Kidney epithelial cell (primary cell): ENCODE results near the gene ELOB. TPM values are rescaled to one million over a fixed set of nuclear protein-coding genes. Genes with fewer than 3 reads are reported as not detected.
"Not testable (repeated sequence)": the region's sequence is repeated elsewhere in the genome, so short reads cannot be mapped to it uniquely, and the experiment has no call there.

Experiments
- DNase-seq: peaks from one replicate; pipeline ENCODE4 v3.0.0-alpha.2; 2010; ENCODE audit warnings: low read depth
- H3K27me3 ChIP-seq: 2 replicates; pipeline ENCODE4 v1.6.0; 2011; ENCODE audit warnings: low read length; ENCODE audit not compliant: control insufficient read depth, insufficient read depth
- H3K36me3 ChIP-seq: 2 replicates; pipeline ENCODE4 v1.5.1; 2011; ENCODE audit warnings: low read length; ENCODE audit not compliant: control insufficient read depth, insufficient read depth
- H3K4me3 ChIP-seq: 2 replicates; pipeline ENCODE4 v1.5.1; 2011; ENCODE audit warnings: low read depth, mild to moderate bottlenecking, control low read depth, low read length
- total RNA-seq: library from RNA; depleted of rRNA; stranded (reverse); fragments of >200 nt; gene quantifications from 2 replicates; pipeline ENCODE4 v1.2.3, GENCODE V29; 2015
- TF ChIP-seq, protein P1 (sequence below): IDR thresholded peaks from 2 replicates; pipeline ENCODE4 v1.5.1; 2011; ENCODE audit warnings: mild to moderate bottlenecking, moderate library complexity, low read length, control low read depth, inconsistent platforms; ENCODE audit not compliant: insufficient read depth, poor library complexity, severe bottlenecking

The ELOB gene
- total RNA-seq, 1 donor from 2014 or later: 714 TPM

- DNase-seq: no peak
- Histone ChIP-seq H3K36me3 (no peaks in the 10 kb centered on the region), H3K4me3 (no peak overlapping the region), H3K27me3 (no peaks in the 10 kb centered on the region)
- TF ChIP-seq, protein P1, sequence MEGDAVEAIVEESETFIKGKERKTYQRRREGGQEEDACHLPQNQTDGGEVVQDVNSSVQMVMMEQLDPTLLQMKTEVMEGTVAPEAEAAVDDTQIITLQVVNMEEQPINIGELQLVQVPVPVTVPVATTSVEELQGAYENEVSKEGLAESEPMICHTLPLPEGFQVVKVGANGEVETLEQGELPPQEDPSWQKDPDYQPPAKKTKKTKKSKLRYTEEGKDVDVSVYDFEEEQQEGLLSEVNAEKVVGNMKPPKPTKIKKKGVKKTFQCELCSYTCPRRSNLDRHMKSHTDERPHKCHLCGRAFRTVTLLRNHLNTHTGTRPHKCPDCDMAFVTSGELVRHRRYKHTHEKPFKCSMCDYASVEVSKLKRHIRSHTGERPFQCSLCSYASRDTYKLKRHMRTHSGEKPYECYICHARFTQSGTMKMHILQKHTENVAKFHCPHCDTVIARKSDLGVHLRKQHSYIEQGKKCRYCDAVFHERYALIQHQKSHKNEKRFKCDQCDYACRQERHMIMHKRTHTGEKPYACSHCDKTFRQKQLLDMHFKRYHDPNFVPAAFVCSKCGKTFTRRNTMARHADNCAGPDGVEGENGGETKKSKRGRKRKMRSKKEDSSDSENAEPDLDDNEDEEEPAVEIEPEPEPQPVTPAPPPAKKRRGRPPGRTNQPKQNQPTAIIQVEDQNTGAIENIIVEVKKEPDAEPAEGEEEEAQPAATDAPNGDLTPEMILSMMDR: no peak
Measured at GRCh38 chr16:2734844-2735515, 42.1 kb downstream of the ELOB start.

DNA sequence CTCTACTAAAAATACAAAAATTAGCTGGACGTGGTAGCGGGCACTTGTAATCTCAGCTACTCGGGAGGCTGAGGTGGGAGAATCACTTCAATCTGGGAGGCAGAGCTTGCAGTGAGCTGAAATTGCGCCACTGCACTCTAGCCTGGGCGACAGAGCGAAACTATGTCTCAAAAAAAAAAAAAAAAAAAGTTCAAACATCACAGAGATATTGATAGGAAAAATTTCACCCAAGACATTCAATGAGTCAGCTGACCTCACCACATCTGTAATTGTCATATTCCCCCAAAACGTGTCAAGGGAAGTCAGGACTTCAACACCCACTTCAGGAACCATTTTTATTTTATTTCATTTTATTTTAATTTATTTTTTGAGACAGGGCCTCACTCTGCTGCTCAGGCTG is 49.0 kb downstream of the ELOB start:
- DNase-seq: no peak
- Histone ChIP-seq H3K4me3 (no peak overlapping the region), H3K36me3 (no peaks in the 10 kb centered on the region), H3K27me3 (peaks cover 5% of the 10 kb centered on the region)
- TF ChIP-seq, protein P1: no peak

- Histone ChIP-seq H3K4me3 (no peak overlapping the region), H3K36me3 (no peaks in the 10 kb centered on the region), H3K27me3 (peaks cover 5% of the 10 kb centered on the region)
- no peak for DNase-seq
- TF ChIP-seq, protein P1: no peak
Measured at GRCh38 chr16:2726923-2727322, 50.2 kb downstream of the ELOB start.

DNA sequence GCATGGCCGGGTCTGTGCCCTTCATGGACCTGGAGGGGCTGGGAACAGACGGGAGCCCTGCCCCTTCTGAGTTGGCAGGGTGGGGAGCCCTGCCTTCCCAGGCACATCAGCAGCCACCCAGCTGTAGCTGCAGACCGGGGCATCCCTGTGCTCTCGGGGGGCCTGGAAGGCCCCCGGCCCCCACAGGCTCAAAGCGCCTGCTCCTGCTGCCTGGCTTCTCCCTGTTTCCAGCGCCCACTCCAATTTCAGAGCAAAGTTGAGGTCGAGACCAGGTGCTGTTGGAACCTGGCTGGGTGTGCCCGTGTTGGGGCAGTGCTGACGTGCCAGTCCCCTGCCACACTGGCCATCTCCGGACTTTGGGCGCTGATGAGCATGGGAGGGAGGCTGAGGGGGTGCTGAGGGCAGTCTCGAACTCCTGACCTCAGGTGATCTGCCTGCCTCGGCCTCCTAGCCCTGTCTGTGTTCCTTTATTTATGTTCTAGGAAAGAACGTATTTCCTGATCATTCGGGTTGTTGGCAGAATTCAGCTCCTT is 52.2 kb downstream of the ELOB start:
- Histone ChIP-seq H3K27me3 (peaks cover 5% of the 10 kb centered on the region), H3K4me3 (no peak overlapping the region), H3K36me3 (no peaks in the 10 kb centered on the region)
- DNase-seq: no peak
- TF ChIP-seq, protein P1: no peak

GRCh38 chr16:2724088-2724676 is 52.9 kb downstream of the ELOB start:
- Histone ChIP-seq H3K27me3 (peaks cover 5% of the 10 kb centered on the region), H3K36me3 (no peaks in the 10 kb centered on the region), H3K4me3 (no peak overlapping the region)
- no peak for DNase-seq
- TF ChIP-seq, protein P1: no peak

DNA sequence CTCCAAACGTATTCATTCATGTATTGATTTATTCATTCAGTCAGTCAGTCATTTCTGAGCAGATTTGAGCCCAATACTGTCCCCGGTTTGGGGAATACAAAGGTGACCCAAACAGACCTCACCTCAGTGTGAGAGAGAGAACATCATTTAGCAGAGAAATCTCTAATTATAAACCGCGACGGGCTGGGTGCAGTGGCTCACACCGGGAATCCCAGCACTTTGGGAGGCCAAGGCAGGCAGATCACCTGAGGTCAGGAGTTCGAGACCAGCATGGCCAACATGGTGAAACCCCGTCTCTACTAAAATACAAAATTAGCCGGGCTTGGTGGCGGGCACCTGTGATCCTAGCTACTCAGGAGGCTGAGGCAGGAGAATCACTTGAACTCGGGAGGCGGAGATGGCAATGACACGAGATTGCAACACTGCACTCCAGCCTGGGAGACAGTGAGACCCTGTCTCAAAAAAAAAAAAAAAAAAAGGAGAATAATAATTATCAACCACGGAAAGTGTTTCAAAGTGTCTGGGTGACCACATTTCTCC is 55.4 kb downstream of the ELOB start:
- not testable (repeated sequence) for H3K27me3 ChIP-seq, H3K36me3 ChIP-seq, DNase-seq
- peak overlapping the region; percentile 68 for H3K4me3 ChIP-seq
